HEK293 (cell line): ENCODE results near the gene PHYHD1.

Source experiments
- EGR2 ChIP-seq: fragments of 450-650 bp; formaldehyde crosslinking; IDR thresholded peaks from 2 replicates; pipeline ENCODE4 v1.5.1; 2016; ENCODE audit warnings: low read depth, missing biosample characterization, missing genetic modification characterization
- MEIS1 ChIP-seq: sonication (generic); formaldehyde crosslinking; IDR thresholded peaks from 2 replicates; pipeline ENCODE4 v1.8.1; 2022; ENCODE audit warnings: missing genetic modification reagents, mild to moderate bottlenecking, borderline replicate concordance
- OVOL3 ChIP-seq: fragments of 450-650 bp; formaldehyde crosslinking; IDR thresholded peaks from 2 replicates; pipeline ENCODE4 v1.5.1; 2016; ENCODE audit warnings: missing biosample characterization, missing genetic modification characterization
- SCRT2 ChIP-seq: fragments of 450-650 bp; formaldehyde crosslinking; IDR thresholded peaks from 2 replicates; pipeline ENCODE4 v1.5.1; 2016; ENCODE audit warnings: missing biosample characterization, missing genetic modification characterization
- ZBTB21 ChIP-seq: fragments of 450-650 bp; formaldehyde crosslinking; IDR thresholded peaks from 2 replicates; pipeline ENCODE4 v1.5.1; 2017; ENCODE audit warnings: missing biosample characterization, missing genetic modification characterization
- ZEB2 ChIP-seq: fragments of 450-650 bp; formaldehyde crosslinking; IDR thresholded peaks from 2 replicates; pipeline ENCODE4 v1.5.1; 2016; ENCODE audit warnings: missing biosample characterization, missing genetic modification characterization
- ZFHX2 ChIP-seq: fragments of 450-650 bp; formaldehyde crosslinking; conservative IDR thresholded peaks from 2 replicates; pipeline ENCODE4 v1.5.1; 2016; ENCODE audit warnings: missing biosample characterization, missing genetic modification characterization
- ZIC2 ChIP-seq: fragments of 450-650 bp; formaldehyde crosslinking; IDR thresholded peaks from 2 replicates; pipeline ENCODE4 v1.5.1; 2016; ENCODE audit warnings: missing biosample characterization, missing genetic modification characterization
- ZNF155 ChIP-seq: fragments of 450-650 bp; formaldehyde crosslinking; IDR thresholded peaks from 2 replicates; pipeline ENCODE4 v1.5.1; 2016; ENCODE audit warnings: missing biosample characterization, missing genetic modification characterization
- ZNF274 ChIP-seq, 2 experiments: fragments of 200-500 bp in 1 of 2; fragments of 450-650 bp in 1 of 2; sonication (Bioruptor generic) in 1 of 2; formaldehyde crosslinking in 1 of 2; IDR thresholded peaks; 2 replicates each; pipeline versions ENCODE4 v1.5.1 to v1.6.1; 2014 to 2016; ENCODE audit warnings: borderline replicate concordance in 1 of 2, inconsistent platforms in 1 of 2, low read length in 1 of 2, missing biosample characterization in 1 of 2, missing genetic modification characterization in 1 of 2
- ZNF302 ChIP-seq: fragments of 450-650 bp; formaldehyde crosslinking; IDR thresholded peaks from 2 replicates; pipeline ENCODE4 v1.5.1; 2016; ENCODE audit warnings: missing biosample characterization, missing genetic modification characterization, low read depth
- ZNF416 ChIP-seq: fragments of 450-650 bp; formaldehyde crosslinking; IDR thresholded peaks from 2 replicates; pipeline ENCODE4 v1.5.1; 2016; ENCODE audit warnings: missing biosample characterization, missing genetic modification characterization
- ZNF501 ChIP-seq: fragments of 450-650 bp; formaldehyde crosslinking; IDR thresholded peaks from 2 replicates; pipeline ENCODE4 v1.5.1; 2016; ENCODE audit warnings: missing biosample characterization, missing genetic modification characterization
- ZNF514 ChIP-seq: fragments of 450-650 bp; formaldehyde crosslinking; IDR thresholded peaks from 2 replicates; pipeline ENCODE4 v1.5.1; 2016; ENCODE audit warnings: missing biosample characterization, missing genetic modification characterization
- ZNF530 ChIP-seq: fragments of 450-650 bp; formaldehyde crosslinking; IDR thresholded peaks from 2 replicates; pipeline ENCODE4 v1.5.1; 2016; ENCODE audit warnings: low read depth, missing biosample characterization, missing genetic modification characterization
- ZNF623 ChIP-seq: fragments of 450-650 bp; formaldehyde crosslinking; IDR thresholded peaks from 2 replicates; pipeline ENCODE4 v1.5.1; 2016; ENCODE audit warnings: missing biosample characterization, missing genetic modification characterization
- ZNF660 ChIP-seq: fragments of 450-650 bp; IDR thresholded peaks from 2 replicates; pipeline ENCODE4 v1.5.1; 2018; ENCODE audit warnings: missing biosample characterization, mild to moderate bottlenecking, missing genetic modification characterization
- ZNF664 ChIP-seq: fragments of 450-650 bp; formaldehyde crosslinking; IDR thresholded peaks from 2 replicates; pipeline ENCODE4 v1.5.1; 2016; ENCODE audit warnings: missing biosample characterization, missing genetic modification characterization
- ZNF791 ChIP-seq: fragments of 450-650 bp; formaldehyde crosslinking; IDR thresholded peaks from 2 replicates; pipeline ENCODE4 v1.5.1; 2016; ENCODE audit warnings: missing biosample characterization, missing genetic modification characterization
- ZXDB ChIP-seq: fragments of 450-650 bp; formaldehyde crosslinking; IDR thresholded peaks from 2 replicates; pipeline ENCODE4 v1.5.1; 2016; ENCODE audit warnings: missing biosample characterization, missing genetic modification characterization
- TF ChIP-seq, protein P1 (sequence below): fragments of 450-650 bp; formaldehyde crosslinking; IDR thresholded peaks from 2 replicates; pipeline ENCODE4 v1.5.1; 2016; ENCODE audit warnings: missing biosample characterization, missing genetic modification characterization
- TF ChIP-seq, protein P2 (sequence below): fragments of 450-650 bp; formaldehyde crosslinking; IDR thresholded peaks from 2 replicates; pipeline ENCODE4 v1.5.1; 2016; ENCODE audit warnings: missing biosample characterization, missing genetic modification characterization
- TF ChIP-seq, protein P3 (sequence below): fragments of 450-650 bp; IDR thresholded peaks from 2 replicates; pipeline ENCODE4 v1.5.1; 2018; ENCODE audit warnings: missing biosample characterization, missing genetic modification characterization
- TF ChIP-seq, protein P4 (sequence below): fragments of 450-650 bp; formaldehyde crosslinking; IDR thresholded peaks from 2 replicates; pipeline ENCODE4 v1.5.1; 2016; ENCODE audit warnings: missing biosample characterization, missing genetic modification characterization
- TF ChIP-seq, protein P5 (sequence below): fragments of 450-650 bp; formaldehyde crosslinking; IDR thresholded peaks from 2 replicates; pipeline ENCODE4 v1.5.1; 2016; ENCODE audit warnings: missing biosample characterization, missing genetic modification characterization, borderline replicate concordance
- TF ChIP-seq, protein P6 (sequence below): fragments of 450-650 bp; formaldehyde crosslinking; IDR thresholded peaks from 2 replicates; pipeline ENCODE4 v1.5.1; 2016; ENCODE audit warnings: missing biosample characterization, missing genetic modification characterization

PHYHD1 gene

DNA sequence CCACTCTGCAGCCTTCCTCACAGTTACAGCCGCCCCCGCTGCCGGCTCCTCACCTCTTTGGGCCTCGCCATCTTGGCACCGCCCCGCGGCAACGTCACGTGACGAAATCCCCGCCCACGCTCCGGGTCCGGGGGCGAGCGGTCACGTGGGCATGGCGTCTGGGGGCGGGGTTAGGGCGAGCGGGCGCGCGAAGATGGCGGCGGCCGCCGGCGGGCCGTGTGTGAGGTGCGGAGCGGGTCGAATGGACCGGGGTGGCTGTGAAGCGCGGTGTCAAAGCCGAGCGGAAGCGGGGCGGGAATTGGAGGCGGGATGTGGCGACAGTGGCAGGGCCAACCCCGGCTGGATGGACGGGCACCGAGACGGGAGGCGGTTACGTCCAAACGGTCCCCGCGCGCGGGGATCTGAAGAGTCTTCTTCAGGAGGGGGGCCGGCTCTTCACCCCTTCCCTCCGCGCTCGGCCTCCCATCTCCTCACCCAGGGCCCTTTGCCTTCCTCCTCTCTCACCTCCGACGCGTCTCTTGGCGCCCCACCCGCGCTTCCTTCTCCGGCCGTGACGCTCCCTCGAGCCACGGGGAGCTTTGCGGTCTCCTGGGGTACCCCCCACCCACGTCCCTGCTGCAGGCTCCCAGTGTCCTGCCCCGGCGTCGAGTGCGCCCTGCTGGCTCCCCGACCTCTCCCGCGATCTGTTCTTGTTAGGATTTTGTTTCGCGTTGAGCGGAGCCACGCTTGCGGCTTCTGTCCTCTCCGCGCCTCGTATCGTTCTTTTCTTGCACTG, 26.9 kb downstream of the PHYHD1 start, which contains the start of the genes DOLK and NUP188 (continued):
- TF ChIP-seq ZBTB21 (tag by site-specific recombination) (no peak), ZNF791 (tag by site-specific recombination) (no peak), ZNF660 (tag by site-specific recombination) (peak; percentile 60; the same call in 1 of the 2 replicates), ZEB2 (tag by site-specific recombination) (peak; percentile 83), MEIS1 (CRISPR knock-in tag) (no peak), ZNF501 (tag by site-specific recombination) (peak; percentile 83), ZNF664 (tag by site-specific recombination) (no peak), ZNF514 (tag by site-specific recombination) (no peak), ZNF302 (tag by site-specific recombination) (no peak), ZIC2 (tag by site-specific recombination) (peak; percentile 96), ZNF155 (tag by site-specific recombination) (no peak), OVOL3 (tag by site-specific recombination) (no peak), ZXDB (peak; percentile 87), ZFHX2 (tag by site-specific recombination) (peak; percentile 100), SCRT2 (no peak; the same call in 1 of the 2 replicates), ZNF274 (IDR thresholded peaks at IDR 0.05; ENCODE audit: low read length) (no peak), ZNF274 (tag by site-specific recombination; IDR thresholded peaks at IDR 0.05; ENCODE audit: borderline replicate concordance) (no peak), ZNF623 (tag by site-specific recombination) (peak; percentile 12; the same call in 1 of the 2 replicates), ZNF416 (tag by site-specific recombination) (no peak), ZNF530 (no peak), EGR2 (tag by site-specific recombination) (peak; percentile 99)
- TF ChIP-seq, protein P1, sequence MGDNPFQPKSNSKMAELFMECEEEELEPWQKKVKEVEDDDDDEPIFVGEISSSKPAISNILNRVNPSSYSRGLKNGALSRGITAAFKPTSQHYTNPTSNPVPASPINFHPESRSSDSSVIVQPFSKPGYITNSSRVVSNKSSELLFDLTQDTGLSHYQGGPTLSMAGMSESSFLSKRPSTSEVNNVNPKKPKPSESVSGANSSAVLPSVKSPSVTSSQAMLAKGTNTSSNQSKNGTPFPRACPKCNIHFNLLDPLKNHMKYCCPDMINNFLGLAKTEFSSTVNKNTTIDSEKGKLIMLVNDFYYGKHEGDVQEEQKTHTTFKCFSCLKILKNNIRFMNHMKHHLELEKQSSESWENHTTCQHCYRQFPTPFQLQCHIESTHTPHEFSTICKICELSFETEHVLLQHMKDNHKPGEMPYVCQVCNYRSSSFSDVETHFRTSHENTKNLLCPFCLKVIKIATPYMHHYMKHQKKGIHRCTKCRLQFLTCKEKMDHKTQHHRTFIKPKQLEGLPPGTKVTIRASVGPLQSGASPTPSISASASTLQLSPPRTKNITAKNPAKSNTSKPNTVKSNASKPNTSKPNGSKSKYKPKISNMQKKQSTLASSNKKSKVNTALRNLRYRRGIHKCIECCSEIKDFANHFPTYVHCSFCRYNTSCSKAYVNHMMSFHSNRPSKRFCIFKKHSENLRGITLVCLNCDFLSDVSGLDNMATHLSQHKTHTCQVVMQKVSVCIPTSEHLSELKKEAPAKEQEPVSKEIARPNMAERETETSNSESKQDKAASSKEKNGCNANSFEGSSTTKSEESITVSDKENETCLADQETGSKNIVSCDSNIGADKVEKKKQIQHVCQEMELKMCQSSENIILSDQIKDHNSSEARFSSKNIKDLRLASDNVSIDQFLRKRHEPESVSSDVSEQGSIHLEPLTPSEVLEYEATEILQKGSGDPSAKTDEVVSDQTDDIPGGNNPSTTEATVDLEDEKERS (tag by site-specific recombination): 0 out of 2 replicates have a peak, but pooled peaks have one; percentile 28
- TF ChIP-seq, protein P2, sequence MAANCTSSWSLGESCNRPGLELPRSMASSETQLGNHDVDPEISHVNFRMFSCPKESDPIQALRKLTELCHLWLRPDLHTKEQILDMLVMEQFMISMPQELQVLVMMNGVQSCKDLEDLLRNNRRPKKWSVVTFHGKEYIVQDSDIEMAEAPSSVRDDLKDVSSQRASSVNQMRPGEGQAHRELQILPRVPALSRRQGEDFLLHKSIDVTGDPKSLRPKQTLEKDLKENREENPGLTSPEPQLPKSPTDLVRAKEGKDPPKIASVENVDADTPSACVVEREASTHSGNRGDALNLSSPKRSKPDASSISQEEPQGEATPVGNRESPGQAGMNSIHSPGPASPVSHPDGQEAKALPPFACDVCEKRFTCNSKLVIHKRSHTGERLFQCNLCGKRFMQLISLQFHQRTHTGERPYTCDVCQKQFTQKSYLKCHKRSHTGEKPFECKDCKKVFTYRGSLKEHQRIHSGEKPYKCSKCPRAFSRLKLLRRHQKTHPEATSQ: peak; percentile 92
- TF ChIP-seq, protein P3, sequence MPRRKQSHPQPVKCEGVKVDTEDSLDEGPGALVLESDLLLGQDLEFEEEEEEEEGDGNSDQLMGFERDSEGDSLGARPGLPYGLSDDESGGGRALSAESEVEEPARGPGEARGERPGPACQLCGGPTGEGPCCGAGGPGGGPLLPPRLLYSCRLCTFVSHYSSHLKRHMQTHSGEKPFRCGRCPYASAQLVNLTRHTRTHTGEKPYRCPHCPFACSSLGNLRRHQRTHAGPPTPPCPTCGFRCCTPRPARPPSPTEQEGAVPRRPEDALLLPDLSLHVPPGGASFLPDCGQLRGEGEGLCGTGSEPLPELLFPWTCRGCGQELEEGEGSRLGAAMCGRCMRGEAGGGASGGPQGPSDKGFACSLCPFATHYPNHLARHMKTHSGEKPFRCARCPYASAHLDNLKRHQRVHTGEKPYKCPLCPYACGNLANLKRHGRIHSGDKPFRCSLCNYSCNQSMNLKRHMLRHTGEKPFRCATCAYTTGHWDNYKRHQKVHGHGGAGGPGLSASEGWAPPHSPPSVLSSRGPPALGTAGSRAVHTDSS (tag by site-specific recombination): no peak
- TF ChIP-seq, protein P4, sequence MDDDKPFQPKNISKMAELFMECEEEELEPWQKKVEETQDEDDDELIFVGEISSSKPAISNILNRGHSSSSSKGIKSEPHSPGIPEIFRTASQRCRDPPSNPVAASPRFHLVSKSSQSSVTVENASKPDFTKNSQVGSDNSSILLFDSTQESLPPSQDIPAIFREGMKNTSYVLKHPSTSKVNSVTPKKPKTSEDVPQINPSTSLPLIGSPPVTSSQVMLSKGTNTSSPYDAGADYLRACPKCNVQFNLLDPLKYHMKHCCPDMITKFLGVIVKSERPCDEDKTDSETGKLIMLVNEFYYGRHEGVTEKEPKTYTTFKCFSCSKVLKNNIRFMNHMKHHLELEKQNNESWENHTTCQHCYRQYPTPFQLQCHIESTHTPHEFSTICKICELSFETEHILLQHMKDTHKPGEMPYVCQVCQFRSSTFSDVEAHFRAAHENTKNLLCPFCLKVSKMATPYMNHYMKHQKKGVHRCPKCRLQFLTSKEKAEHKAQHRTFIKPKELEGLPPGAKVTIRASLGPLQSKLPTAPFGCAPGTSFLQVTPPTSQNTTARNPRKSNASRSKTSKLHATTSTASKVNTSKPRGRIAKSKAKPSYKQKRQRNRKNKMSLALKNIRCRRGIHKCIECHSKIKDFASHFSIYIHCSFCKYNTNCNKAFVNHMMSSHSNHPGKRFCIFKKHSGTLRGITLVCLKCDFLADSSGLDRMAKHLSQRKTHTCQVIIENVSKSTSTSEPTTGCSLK (tag by site-specific recombination): no peak
- TF ChIP-seq, protein P5, sequence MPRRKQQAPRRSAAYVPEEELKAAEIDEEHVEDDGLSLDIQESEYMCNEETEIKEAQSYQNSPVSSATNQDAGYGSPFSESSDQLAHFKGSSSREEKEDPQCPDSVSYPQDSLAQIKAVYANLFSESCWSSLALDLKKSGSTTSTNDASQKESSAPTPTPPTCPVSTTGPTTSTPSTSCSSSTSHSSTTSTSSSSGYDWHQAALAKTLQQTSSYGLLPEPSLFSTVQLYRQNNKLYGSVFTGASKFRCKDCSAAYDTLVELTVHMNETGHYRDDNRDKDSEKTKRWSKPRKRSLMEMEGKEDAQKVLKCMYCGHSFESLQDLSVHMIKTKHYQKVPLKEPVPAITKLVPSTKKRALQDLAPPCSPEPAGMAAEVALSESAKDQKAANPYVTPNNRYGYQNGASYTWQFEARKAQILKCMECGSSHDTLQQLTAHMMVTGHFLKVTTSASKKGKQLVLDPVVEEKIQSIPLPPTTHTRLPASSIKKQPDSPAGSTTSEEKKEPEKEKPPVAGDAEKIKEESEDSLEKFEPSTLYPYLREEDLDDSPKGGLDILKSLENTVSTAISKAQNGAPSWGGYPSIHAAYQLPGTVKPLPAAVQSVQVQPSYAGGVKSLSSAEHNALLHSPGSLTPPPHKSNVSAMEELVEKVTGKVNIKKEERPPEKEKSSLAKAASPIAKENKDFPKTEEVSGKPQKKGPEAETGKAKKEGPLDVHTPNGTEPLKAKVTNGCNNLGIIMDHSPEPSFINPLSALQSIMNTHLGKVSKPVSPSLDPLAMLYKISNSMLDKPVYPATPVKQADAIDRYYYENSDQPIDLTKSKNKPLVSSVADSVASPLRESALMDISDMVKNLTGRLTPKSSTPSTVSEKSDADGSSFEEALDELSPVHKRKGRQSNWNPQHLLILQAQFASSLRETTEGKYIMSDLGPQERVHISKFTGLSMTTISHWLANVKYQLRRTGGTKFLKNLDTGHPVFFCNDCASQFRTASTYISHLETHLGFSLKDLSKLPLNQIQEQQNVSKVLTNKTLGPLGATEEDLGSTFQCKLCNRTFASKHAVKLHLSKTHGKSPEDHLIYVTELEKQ (tag by site-specific recombination): peak; percentile 38; the same call in 1 of the 2 replicates
- TF ChIP-seq, protein P6, sequence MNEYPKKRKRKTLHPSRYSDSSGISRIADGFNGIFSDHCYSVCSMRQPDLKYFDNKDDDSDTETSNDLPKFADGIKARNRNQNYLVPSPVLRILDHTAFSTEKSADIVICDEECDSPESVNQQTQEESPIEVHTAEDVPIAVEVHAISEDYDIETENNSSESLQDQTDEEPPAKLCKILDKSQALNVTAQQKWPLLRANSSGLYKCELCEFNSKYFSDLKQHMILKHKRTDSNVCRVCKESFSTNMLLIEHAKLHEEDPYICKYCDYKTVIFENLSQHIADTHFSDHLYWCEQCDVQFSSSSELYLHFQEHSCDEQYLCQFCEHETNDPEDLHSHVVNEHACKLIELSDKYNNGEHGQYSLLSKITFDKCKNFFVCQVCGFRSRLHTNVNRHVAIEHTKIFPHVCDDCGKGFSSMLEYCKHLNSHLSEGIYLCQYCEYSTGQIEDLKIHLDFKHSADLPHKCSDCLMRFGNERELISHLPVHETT (tag by site-specific recombination): no peak; the same call in 1 of the 2 replicates
